Measurements from ENCODE around the gene CFD. TPM values are rescaled to one million over a fixed set of nuclear protein-coding genes. Genes with fewer than 3 reads are reported as not detected.
"Not testable (repeated sequence)": the region's sequence is repeated elsewhere in the genome, so short reads cannot be mapped to it uniquely, and the experiment has no call there.

The CFD gene
- total and polyA plus RNA-seq, 2 experiments from 2014 or later, result 0.90 to 4.7 TPM

GRCh38 chr19:842802-843179 lies 16.7 kb upstream of the CFD start:
- H3K27ac Mint-ChIP-seq; H3K36me3 Mint-ChIP-seq (ENCODE audit: low read depth); H3K36me3 ChIP-seq (ENCODE audit: insufficient read depth); H3K9me3 Mint-ChIP-seq; H3F3A ChIP-seq (replicated peaks; ENCODE audit: low read depth); ATAC-seq; H4K20me1 ChIP-seq (replicated peaks; ENCODE audit: insufficient read depth); H3K4me1 Mint-ChIP-seq; H3K4me1 ChIP-seq (ENCODE audit: insufficient read depth); H3K9me2 ChIP-seq (ENCODE audit: insufficient read depth); DNase-seq (ENCODE audit: low spot score); H2AFZ ChIP-seq; H3K79me2 ChIP-seq (replicated peaks; ENCODE audit: insufficient read depth); H3K27ac ChIP-seq (ENCODE audit: low read depth): not testable (repeated sequence)
- Histone ChIP-seq H3K27me3 (ENCODE audit: insufficient read depth) (peaks cover 27% of the 10 kb centered on the region), H3K4me2 (peak overlapping the region; percentile 65; the same call in 1 of the 2 replicates), H3K4me3 (peak overlapping the region; percentile 49; the same call in 1 of the 2 replicates)
- Mint-ChIP-seq H3K27me3 (ENCODE audit: insufficient read depth, low read depth, poor library complexity) (peaks cover 31% of the 10 kb centered on the region), H3K4me3 (peak overlapping the region; percentile 40; the same call in 1 of the 3 replicates)

- peaks cover 31% of the 10 kb centered on the region for H3K27me3 Mint-ChIP-seq (ENCODE audit: insufficient read depth, low read depth, poor library complexity)
- H3K27me3 ChIP-seq (ENCODE audit: insufficient read depth), result peaks cover 27% of the 10 kb centered on the region
- H3K27ac ChIP-seq (ENCODE audit: low read depth), result no peak overlapping the region
- H3K36me3 Mint-ChIP-seq (ENCODE audit: low read depth), result no peaks in the 10 kb centered on the region; the same call in 2 of the 3 replicates
- peak overlapping the region; percentile 49 for H3K4me3 ChIP-seq
- H2AFZ ChIP-seq, result peak overlapping the region; percentile 76
- H4K20me1 ChIP-seq (replicated peaks; ENCODE audit: insufficient read depth), result no peaks in the 10 kb centered on the region
- H3K79me2 ChIP-seq (replicated peaks; ENCODE audit: insufficient read depth), result no peaks in the 10 kb centered on the region
- H3K4me2 ChIP-seq, result peak overlapping the region; percentile 65
- peak; percentile 79 for DNase-seq (ENCODE audit: low spot score)
- H3K36me3 ChIP-seq (ENCODE audit: insufficient read depth), result no peaks in the 10 kb centered on the region
- peaks cover 2% of the 10 kb centered on the region; the same call in 1 of the 3 replicates for H3K4me1 Mint-ChIP-seq
- ATAC-seq, result peak; percentile 76
- no peaks in the 10 kb centered on the region for H3K4me1 ChIP-seq (ENCODE audit: insufficient read depth)
- no peak for TF ChIP-seq ZNF462 (CRISPR knock-in tag; IDR thresholded peaks at IDR 0.05)
- TF ChIP-seq STAT1 (IDR thresholded peaks at IDR 0.05; ENCODE audit: unreplicated experiment), result no peak
- TF ChIP-seq ZNF331 (CRISPR knock-in tag; IDR thresholded peaks at IDR 0.05; ENCODE audit: low read depth), result no peak
- no peak for TF ChIP-seq REST (IDR thresholded peaks at IDR 0.05; ENCODE audit: unreplicated experiment)
- no peak for TF ChIP-seq ZNF114 (CRISPR knock-in tag; IDR thresholded peaks at IDR 0.05)
- no peak for TF ChIP-seq ETS1 (IDR thresholded peaks at IDR 0.05)
- TF ChIP-seq EZH2phosphoT487 (IDR thresholded peaks at IDR 0.05; ENCODE audit: unreplicated experiment), result no peak
- no peak for TF ChIP-seq JUNB (IDR thresholded peaks at IDR 0.05; ENCODE audit: unreplicated experiment)
- H3F3A ChIP-seq (replicated peaks; ENCODE audit: low read depth), result peaks cover 6% of the 10 kb centered on the region; the same call in 1 of the 2 replicates
- peak overlapping the region; percentile 40; the same call in 1 of the 3 replicates for H3K4me3 Mint-ChIP-seq
- no peaks in the 10 kb centered on the region for H3K9me2 ChIP-seq (ENCODE audit: insufficient read depth)
- H3K27ac Mint-ChIP-seq, result no peak overlapping the region
- H3K9me3 Mint-ChIP-seq, result peaks cover 4% of the 10 kb centered on the region; the same call in 2 of the 3 replicates
Measured at GRCh38 chr19:843180-843835, 16.2 kb upstream of the CFD start.

Measured in GM23338 (cell line).